ENCODE measurements around the gene IDS. TPM values are rescaled to one million over a fixed set of nuclear protein-coding genes. Genes with fewer than 3 reads are reported as not detected.
A peak's percentile ranks its signal among the peaks of the same experiment; 100 is the strongest.
"Not testable (repeated sequence)": the region's sequence is repeated elsewhere in the genome, so short reads cannot be mapped to it uniquely, and the experiment has no call there.

IDS gene
- total and polyA plus RNA-seq, 8 donors: 8.7 to 138 (median 41.7) TPM

DNA sequence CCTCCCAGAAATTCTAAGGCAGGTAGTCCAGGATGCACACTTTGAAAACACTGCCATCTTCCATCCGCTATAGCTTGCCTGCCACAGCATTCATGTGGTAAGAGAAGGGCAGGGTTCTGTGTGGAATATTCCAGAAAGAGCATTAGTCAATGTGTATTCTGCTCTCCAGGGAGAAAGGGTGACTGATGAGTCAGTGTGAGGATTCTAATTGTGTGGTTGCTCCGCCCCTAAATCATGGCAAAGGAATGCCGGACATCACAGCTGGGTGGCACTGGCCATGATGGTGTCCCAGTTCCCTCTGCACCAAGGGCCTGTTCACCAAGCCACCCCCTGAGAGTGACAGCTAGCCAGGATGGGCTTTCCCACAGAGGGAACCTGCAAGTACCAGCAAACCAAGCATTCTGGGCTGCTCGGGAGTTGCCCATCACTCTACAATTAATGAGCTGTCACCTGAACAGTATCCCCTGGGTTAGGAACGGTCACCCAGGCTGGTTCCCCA, 9.5 kb downstream of the IDS start:
- Histone ChIP-seq H3K9me3 (no peaks in the 10 kb centered on the region), H3K4me1 (peaks cover 0 to 36% (median 5%) of the 10 kb centered on the region in 4 donors), H3K27ac (peak overlapping the region in 1 of 5 donors; percentile 53), H3K4me3 (no peak overlapping the region), H3K27me3 (no peaks in the 10 kb centered on the region), H3K36me3 (peaks cover 7 to 100% (median 97%) of the 10 kb centered on the region in 4 donors)
- intact Hi-C loops (cut with DNase I; ENCODE audit: low total_unique reads): no loop called here
- no peak for DNase-seq
- TF ChIP-seq POLR2AphosphoS5 (IDR thresholded peaks at IDR 0.05) (peak in 1 of 3 donors; percentile 9), EP300 (IDR thresholded peaks at IDR 0.05) (no peak), POLR2A (IDR thresholded peaks at IDR 0.05) (no peak)
- WGBS, 5 donors: 66 to 85% (median 77%) methylated on average over 3 to 5 of the region's 5 CpGs

DNA sequence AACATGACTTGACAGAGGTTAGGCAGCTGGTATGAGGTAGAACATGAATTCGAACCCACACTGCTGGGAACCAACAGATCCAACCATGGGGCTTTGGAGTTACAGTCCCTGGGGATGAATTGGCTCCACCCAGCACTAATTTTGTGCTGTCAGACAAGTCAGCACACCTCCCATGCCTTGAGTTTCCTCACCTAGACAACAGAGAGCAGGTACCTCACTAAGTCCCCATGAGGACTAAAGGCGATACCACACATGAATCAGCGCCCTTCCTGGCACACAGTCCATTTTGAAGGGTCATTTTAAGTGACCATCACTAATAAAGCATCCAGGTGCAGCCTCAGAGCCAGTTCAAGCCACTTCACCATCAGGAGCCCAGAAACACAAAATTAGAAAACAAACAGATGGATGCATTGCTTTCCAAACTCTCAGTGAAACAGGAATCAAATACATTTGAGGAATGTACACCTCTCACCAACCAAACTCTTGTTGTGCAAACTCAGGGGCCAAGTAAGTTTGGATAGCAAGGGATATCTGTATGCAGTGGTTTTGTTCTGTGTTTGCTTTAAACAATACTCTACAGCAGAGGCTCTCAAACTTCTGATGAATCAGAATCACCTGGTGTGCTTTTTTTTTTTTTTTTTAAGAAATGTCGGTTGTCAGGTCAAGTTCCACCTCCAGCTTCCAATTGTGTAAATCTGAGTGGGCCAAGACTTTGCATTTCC, 10.1 kb downstream of the IDS start:
- WGBS, 5 donors: 66 to 94% (median 74%) methylated on average over 2 to 4 of the region's 4 CpGs
- intact Hi-C loops (cut with DNase I; ENCODE audit: low total_unique reads): no loop called here
- no peak for DNase-seq
- peaks cover 5 to 100% (median 97%) of the 10 kb centered on the region in 4 donors for H3K36me3 ChIP-seq
- peaks cover 0 to 36% (median 5%) of the 10 kb centered on the region in 4 donors for H3K4me1 ChIP-seq
- H3K27ac ChIP-seq: no peak overlapping the region
- TF ChIP-seq CTCF (IDR thresholded peaks at IDR 0.05): no peak
- no peak for TF ChIP-seq POLR2AphosphoS5 (IDR thresholded peaks at IDR 0.05)
- no peak for TF ChIP-seq EP300 (IDR thresholded peaks at IDR 0.05)
- H3K4me3 ChIP-seq: no peak overlapping the region
- no peaks in the 10 kb centered on the region for H3K27me3 ChIP-seq
- no peaks in the 10 kb centered on the region for H3K9me3 ChIP-seq

DNA sequence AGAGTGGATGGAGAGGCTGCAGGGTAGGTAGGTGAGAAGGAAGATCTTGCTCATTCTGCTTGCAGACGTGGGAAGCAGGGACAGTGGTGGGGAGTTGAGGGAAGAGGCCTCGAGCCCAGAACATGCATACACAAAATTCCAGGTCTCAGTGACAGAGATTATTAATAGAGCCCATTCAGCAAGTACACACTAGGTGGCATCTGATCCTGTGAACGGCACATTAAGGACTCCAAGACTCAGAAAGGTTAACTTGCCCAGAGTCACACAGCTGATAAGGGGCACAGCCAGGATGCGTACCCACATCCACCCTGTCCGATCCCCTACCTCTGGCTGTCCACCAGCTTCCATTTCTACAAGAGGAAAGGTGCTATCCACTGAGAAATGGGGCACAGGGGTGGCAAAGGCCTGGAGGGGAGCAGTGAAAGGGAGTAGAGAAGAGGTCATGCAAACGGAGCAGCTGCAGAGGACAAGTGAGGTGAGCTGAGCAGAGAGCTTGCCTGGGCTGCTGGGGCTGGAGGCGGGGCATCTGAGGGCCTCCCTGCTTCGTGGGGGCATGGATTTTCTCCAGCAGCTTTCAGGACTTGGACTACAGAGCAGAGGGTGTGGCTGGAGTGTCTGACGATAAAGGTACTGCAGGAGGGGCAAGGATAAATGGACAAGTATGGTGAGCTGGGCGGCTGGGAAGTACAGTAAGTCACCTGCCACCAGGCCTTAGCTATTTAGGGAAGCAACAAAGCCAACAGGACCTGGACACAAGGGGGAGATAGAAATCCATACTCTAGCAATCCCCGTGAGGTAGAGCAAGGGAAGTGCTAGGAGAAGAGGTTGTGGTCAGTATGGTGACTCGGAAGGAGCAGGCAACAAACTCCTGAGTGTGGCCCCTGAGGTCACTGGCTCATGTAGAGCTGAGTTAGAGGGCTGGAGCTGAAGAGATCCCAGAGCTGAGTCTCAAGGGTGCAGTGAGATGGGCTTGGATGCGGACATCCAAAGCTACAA, 11.2 kb downstream of the IDS start:
- 55 to 66% (median 62%) methylated on average over 11 to 13 of the region's 13 CpGs for WGBS, 5 donors
- H3K4me1 ChIP-seq: peaks cover 0 to 36% (median 5%) of the 10 kb centered on the region in 4 donors
- H3K36me3 ChIP-seq: peaks cover 14 to 100% (median 97%) of the 10 kb centered on the region in 4 donors
- peak in 1 of 2 donors; percentile 41 for DNase-seq
- intact Hi-C loops (cut with DNase I; ENCODE audit: low total_unique reads): no loop called here
- TF ChIP-seq CTCF (IDR thresholded peaks at IDR 0.05): no peak
- TF ChIP-seq EP300 (IDR thresholded peaks at IDR 0.05): no peak
- TF ChIP-seq POLR2A (IDR thresholded peaks at IDR 0.05): no peak
- TF ChIP-seq POLR2AphosphoS5 (IDR thresholded peaks at IDR 0.05): no peak
- no peak overlapping the region for H3K4me3 ChIP-seq
- H3K27me3 ChIP-seq: no peaks in the 10 kb centered on the region
- no peaks in the 10 kb centered on the region for H3K9me3 ChIP-seq
- H3K27ac ChIP-seq: no peak overlapping the region

- H3K36me3 ChIP-seq: peaks cover 14 to 90% (median 85%) of the 10 kb centered on the region in 4 donors
- 15 to 42% (median 34%) methylated on average over 1 to 2 of the region's 2 CpGs for WGBS, 5 donors
- H3K9me3 ChIP-seq: no peaks in the 10 kb centered on the region
- no peak for TF ChIP-seq POLR2A (IDR thresholded peaks at IDR 0.05)
- DNase-seq: no peak
- peaks cover 0 to 36% (median 5%) of the 10 kb centered on the region in 4 donors for H3K4me1 ChIP-seq
- H3K27me3 ChIP-seq: no peaks in the 10 kb centered on the region
- intact Hi-C loops (cut with DNase I; ENCODE audit: low total_unique reads): no loop called here
- no peak overlapping the region for H3K4me3 ChIP-seq
- no peak overlapping the region for H3K27ac ChIP-seq
Measured at GRCh38 chrX:149491812-149492211, 13.3 kb downstream of the IDS start.

GRCh38 chrX:149490100-149490499, 15.0 kb downstream of the IDS start:
- no peaks in the 10 kb centered on the region for H3K27me3 ChIP-seq
- 74 to 90% (median 80%) methylated on average over 7 of the region's 7 CpGs for WGBS, 5 donors
- peaks cover 0 to 35% (median 5%) of the 10 kb centered on the region in 4 donors for H3K4me1 ChIP-seq
- intact Hi-C loops (cut with DNase I; ENCODE audit: low total_unique reads): no loop called here
- no peaks in the 10 kb centered on the region for H3K9me3 ChIP-seq
- H3K27ac ChIP-seq: no peak overlapping the region
- H3K36me3 ChIP-seq: peaks cover 14 to 90% (median 86%) of the 10 kb centered on the region in 4 donors
- no peak for DNase-seq
- no peak overlapping the region for H3K4me3 ChIP-seq
- no peak for TF ChIP-seq POLR2AphosphoS5 (IDR thresholded peaks at IDR 0.05)
- TF ChIP-seq EP300 (IDR thresholded peaks at IDR 0.05): no peak
- no peak for TF ChIP-seq CTCF (IDR thresholded peaks at IDR 0.05)
- TF ChIP-seq POLR2A (IDR thresholded peaks at IDR 0.05): no peak

GRCh38 chrX:149488411-149489052, 16.6 kb downstream of the IDS start:
- H3K4me3 ChIP-seq; H3K9me3 ChIP-seq; DNase-seq; H3K27ac ChIP-seq; intact Hi-C loops (cut with DNase I; ENCODE audit: low total_unique reads); H3K27me3 ChIP-seq: not testable (repeated sequence)
- H3K36me3 ChIP-seq: peaks cover 10 to 90% (median 84%) of the 10 kb centered on the region in 4 donors
- WGBS, 5 donors: 79 to 91% (median 83%) methylated on average over 4 to 13 of the region's 17 CpGs
- peaks cover 0 to 20% (median under 1%) of the 10 kb centered on the region in 4 donors for H3K4me1 ChIP-seq

GRCh38 chrX:149488008-149488407, 17.1 kb downstream of the IDS start:
- H3K4me1 ChIP-seq: peaks cover 0 to 16% (median 0%) of the 10 kb centered on the region in 4 donors
- intact Hi-C loops (cut with DNase I; ENCODE audit: low total_unique reads); H3K27me3 ChIP-seq; DNase-seq; H3K9me3 ChIP-seq; H3K4me3 ChIP-seq; H3K27ac ChIP-seq: not testable (repeated sequence)
- 80 to 100% (median 92%) methylated on average over 1 of the region's 9 CpGs; no CpG with 5 or more reads in 1 of the 5 donors for WGBS, 5 donors
- peaks cover 10 to 90% (median 80%) of the 10 kb centered on the region in 4 donors for H3K36me3 ChIP-seq

Data from stomach (tissue), 9 donors.